Transverse colon (tissue), 4 donors: Measurements from ENCODE around the gene ZBTB12. TPM values are rescaled to one million over a fixed set of nuclear protein-coding genes. Genes with fewer than 3 reads are reported as not detected.
"Not testable (repeated sequence)": the region's sequence is repeated elsewhere in the genome, so short reads cannot be mapped to it uniquely, and the experiment has no call there.

ENCODE experiments used
- DNase-seq: peaks from one replicate; pipeline ENCODE4 v3.0.0-alpha.2; 2019
- H3K27ac ChIP-seq, 4 donors: fragments of 200-600 bp; sonication (generic); 2 replicates each; pipeline ENCODE4 v1.5.1; 2016 to 2018; ENCODE audit warnings: inconsistent platforms in 4 of 4
- H3K27me3 ChIP-seq: fragments of 200-600 bp; sonication (generic); 2 replicates; pipeline ENCODE4 v1.5.1; 2017; ENCODE audit warnings: inconsistent platforms
- H3K36me3 ChIP-seq, 4 donors: fragments of 200-600 bp; sonication (generic); 2 replicates each; pipeline ENCODE4 v1.5.1; 2017 to 2019; ENCODE audit warnings: inconsistent platforms in 4 of 4
- H3K4me1 ChIP-seq, 4 donors: fragments of 200-600 bp; sonication (generic); 2 replicates each; pipeline ENCODE4 v1.5.1; 2017 to 2020; ENCODE audit warnings: inconsistent platforms in 4 of 4
- H3K4me3 ChIP-seq, 4 donors: fragments of 200-600 bp; sonication (generic); 1 replicate in 1 of 4; 2 replicates in 3 of 4; pipeline versions ENCODE4 v1.5.1 to v1.6.1; 2017 to 2019; ENCODE audit warnings: inconsistent platforms in 4 of 4
- H3K9me3 ChIP-seq, 2 donors: fragments of 200-600 bp; sonication (generic); 2 replicates each; pipeline ENCODE4 v1.5.1; 2017 to 2019; ENCODE audit warnings: inconsistent platforms in 2 of 2
- EP300 ChIP-seq: sonication (generic); formaldehyde crosslinking; IDR thresholded peaks from one replicate; pipeline ENCODE4 v1.6.1; 2017; ENCODE audit warnings: antibody characterized with exemption, low read depth
- POLR2A ChIP-seq: fragments of 450-650 bp; IDR thresholded peaks from one replicate; pipeline ENCODE4 v1.6.1; 2016; ENCODE audit warnings: antibody characterized with exemption, mild to moderate bottlenecking, moderate library complexity
- POLR2AphosphoS5 ChIP-seq, 3 donors: sonication (generic); formaldehyde crosslinking; IDR thresholded peaks; one replicate each; pipeline ENCODE4 v1.6.1; 2016; ENCODE audit warnings: antibody characterized with exemption in 3 of 3
- WGBS, 2 donors: methylation state at CpG; one replicate each; pipeline ENCODE4 v1.1.5; 2018; ENCODE audit warnings: low coverage in 1 of 2; 5-methylcytosine and 5-hydroxymethylcytosine counted together
- in situ Hi-C, 4 donors: fragments of 200-750 bp; cut with MboI; loops; one replicate each; pipeline versions ENCODE4 v1.15.0 to v1.15.1; 2017; ENCODE audit warnings: low sequenced_read_pairs in 3 of 4, low pct_ligation_motif_present in 1 of 4, low pct_unique_long_range_greater_than_20kb in 1 of 4
- intact Hi-C: fragments of 100-400 bp; cut with DNase I; formaldehyde crosslinking; loops from one replicate; pipeline ENCODE4 v1.15.1; 2023; ENCODE audit warnings: low total_unique reads
- total RNA-seq, 4 donors: library from RNA; depleted of rRNA; stranded (reverse); fragments of >200 nt; gene quantifications; one replicate each; pipeline ENCODE4 v1.1.0, GENCODE V29; 2016
- TF ChIP-seq, protein P1 (sequence below), 5 experiments: fragments of 200-600 bp in 3 of 5; fragments of 450-650 bp in 2 of 5; sonication (generic) in 3 of 5; IDR thresholded peaks; 1 replicate in 2 of 5; 2 replicates in 3 of 5; pipeline ENCODE4 v1.5.1; 2016 to 2017; ENCODE audit warnings: antibody characterized with exemption in 5 of 5, inconsistent platforms in 3 of 5, mild to moderate bottlenecking in 2 of 5, moderate library complexity in 1 of 5

ZBTB12 gene
- total RNA-seq, 4 donors from 2014 or later = 0.14 to 1.3 (median 0.77) TPM

- in situ Hi-C loops = loop anchor here in 1 of 4 donors (10.0 kb wide), 1 partner anchor 48 kb away; the partner anchor contains the start of genes NELFE and SKIC2
- peaks cover 0 to 17% (median 9%) of the 10 kb centered on the region in 4 donors for H3K4me1 ChIP-seq
- H3K9me3 ChIP-seq = no peaks in the 10 kb centered on the region
- TF ChIP-seq EP300 = no peak
- TF ChIP-seq POLR2AphosphoS5 (IDR thresholded peaks at IDR 0.05) = no peak
- no peak for TF ChIP-seq POLR2A
- TF ChIP-seq, protein P1, sequence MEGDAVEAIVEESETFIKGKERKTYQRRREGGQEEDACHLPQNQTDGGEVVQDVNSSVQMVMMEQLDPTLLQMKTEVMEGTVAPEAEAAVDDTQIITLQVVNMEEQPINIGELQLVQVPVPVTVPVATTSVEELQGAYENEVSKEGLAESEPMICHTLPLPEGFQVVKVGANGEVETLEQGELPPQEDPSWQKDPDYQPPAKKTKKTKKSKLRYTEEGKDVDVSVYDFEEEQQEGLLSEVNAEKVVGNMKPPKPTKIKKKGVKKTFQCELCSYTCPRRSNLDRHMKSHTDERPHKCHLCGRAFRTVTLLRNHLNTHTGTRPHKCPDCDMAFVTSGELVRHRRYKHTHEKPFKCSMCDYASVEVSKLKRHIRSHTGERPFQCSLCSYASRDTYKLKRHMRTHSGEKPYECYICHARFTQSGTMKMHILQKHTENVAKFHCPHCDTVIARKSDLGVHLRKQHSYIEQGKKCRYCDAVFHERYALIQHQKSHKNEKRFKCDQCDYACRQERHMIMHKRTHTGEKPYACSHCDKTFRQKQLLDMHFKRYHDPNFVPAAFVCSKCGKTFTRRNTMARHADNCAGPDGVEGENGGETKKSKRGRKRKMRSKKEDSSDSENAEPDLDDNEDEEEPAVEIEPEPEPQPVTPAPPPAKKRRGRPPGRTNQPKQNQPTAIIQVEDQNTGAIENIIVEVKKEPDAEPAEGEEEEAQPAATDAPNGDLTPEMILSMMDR (IDR thresholded peaks at IDR 0.05) = no peak
- no peaks in the 10 kb centered on the region for H3K36me3 ChIP-seq
- intact Hi-C loops = no loop called here
- DNase-seq = no peak
- 58 to 61% methylated on average over 5 to 7 of the region's 7 CpGs for WGBS, 2 donors
- no peaks in the 10 kb centered on the region for H3K27me3 ChIP-seq
- H3K27ac ChIP-seq = no peak overlapping the region
- no peak overlapping the region for H3K4me3 ChIP-seq
These were observed 5.4 kb upstream of the ZBTB12 start for GRCh38 chr6:31907158-31907813.

- in situ Hi-C loops = loop anchor here in 1 of 4 donors (10.0 kb wide), 1 partner anchor 48 kb away; the partner anchor contains the start of genes NELFE and SKIC2
- DNase-seq, H3K27me3 ChIP-seq, H3K9me3 ChIP-seq, H3K27ac ChIP-seq, H3K36me3 ChIP-seq, H3K4me3 ChIP-seq, intact Hi-C loops: not testable (repeated sequence)
- H3K4me1 ChIP-seq = peaks cover 0 to 17% (median 9%) of the 10 kb centered on the region in 4 donors
- 78% methylated on average over 8 of the region's 8 CpGs for WGBS, 2 donors
These were observed 4.8 kb upstream of the ZBTB12 start for GRCh38 chr6:31906727-31907126.

DNA sequence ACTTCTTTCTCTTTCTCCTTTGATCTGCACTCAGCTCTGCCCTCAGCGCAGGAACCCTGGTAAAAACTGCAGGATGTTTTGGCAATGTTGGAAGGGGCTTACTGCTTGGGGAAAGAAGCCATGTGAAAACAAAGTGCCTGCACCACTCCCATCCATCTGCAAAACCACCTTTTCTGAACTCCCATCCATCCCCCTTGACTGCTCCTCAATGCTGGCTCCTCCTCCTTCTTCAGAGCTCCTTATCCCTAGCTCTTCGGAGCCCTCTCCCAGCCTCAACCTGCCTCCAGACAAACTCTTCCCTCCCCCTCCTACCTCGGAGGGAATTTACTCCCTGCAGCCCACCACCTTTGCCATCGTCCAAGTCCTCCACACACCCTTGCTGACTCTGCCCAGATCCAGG is 4.2 kb upstream of the ZBTB12 start:
- in situ Hi-C loops (loop anchor here in 1 of 4 donors (10.0 kb wide), 1 partner anchor 49 kb away; the partner anchor contains the start of genes NELFE and SKIC2), intact Hi-C loops (no loop called here)
- TF ChIP-seq POLR2A = no peak
- TF ChIP-seq, protein P1 (IDR thresholded peaks at IDR 0.05) = no peak
- TF ChIP-seq POLR2AphosphoS5 (IDR thresholded peaks at IDR 0.05) = no peak
- TF ChIP-seq EP300 = no peak
- Histone ChIP-seq H3K36me3 (no peaks in the 10 kb centered on the region), H3K4me3 (no peak overlapping the region), H3K9me3 (no peaks in the 10 kb centered on the region), H3K4me1 (peaks cover 0 to 17% (median 13%) of the 10 kb centered on the region in 4 donors), H3K27me3 (no peaks in the 10 kb centered on the region), H3K27ac (no peak overlapping the region)
- WGBS, 2 donors = 44 to 56% methylated on average over 3 to 4 of the region's 4 CpGs
- DNase-seq = no peak

GRCh38 chr6:31905041-31905440 is 3.2 kb upstream of the ZBTB12 start:
- Histone ChIP-seq H3K27me3 (no peaks in the 10 kb centered on the region), H3K4me3 (no peak overlapping the region), H3K4me1 (peaks cover 0 to 21% (median 16%) of the 10 kb centered on the region in 4 donors), H3K27ac (no peak overlapping the region), H3K36me3 (no peaks in the 10 kb centered on the region), H3K9me3 (no peaks in the 10 kb centered on the region)
- intact Hi-C loops = no loop called here
- 88% methylated on average over 1 of the region's 1 CpG; no CpG with 5 or more reads in 1 of the 2 donors for WGBS, 2 donors
- in situ Hi-C loops = loop anchor here in 1 of 4 donors (10.0 kb wide), 1 partner anchor 50 kb away; the partner anchor contains the start of genes NELFE and SKIC2
- no peak for TF ChIP-seq POLR2AphosphoS5 (IDR thresholded peaks at IDR 0.05)
- no peak for DNase-seq

DNA sequence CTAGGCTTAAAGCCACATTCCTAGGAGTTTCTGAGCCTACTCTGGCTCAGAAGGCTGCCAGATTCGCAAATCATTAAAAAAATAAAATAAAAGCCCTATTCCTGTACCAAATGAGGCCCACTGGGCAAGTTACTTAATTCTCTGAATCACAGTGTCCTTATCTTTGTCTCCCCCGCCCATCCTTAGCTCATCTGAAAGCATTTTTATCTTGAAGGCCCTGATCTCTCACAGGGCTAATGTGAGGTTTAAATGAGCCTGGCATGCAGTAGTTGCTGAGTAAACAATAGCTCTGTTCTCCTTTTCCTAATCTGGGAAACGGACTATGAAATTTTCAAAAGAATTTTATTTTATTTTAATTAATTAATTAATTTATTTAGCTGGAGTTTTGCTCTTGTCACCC is 2.1 kb upstream of the ZBTB12 start:
- in situ Hi-C loops (loop anchor here in 1 of 4 donors (10.0 kb wide), 1 partner anchor 51 kb away; the partner anchor contains the start of genes NELFE and SKIC2), intact Hi-C loops (loop anchor here (5.0 kb wide), 1 partner anchor 48 kb away; no protein-coding TSS in a partner anchor)
- TF ChIP-seq, protein P1 (IDR thresholded peaks at IDR 0.05) = no peak
- TF ChIP-seq POLR2AphosphoS5 (IDR thresholded peaks at IDR 0.05) (no peak), POLR2A (no peak), EP300 (no peak)
- Histone ChIP-seq H3K27ac (peak overlapping the region in 3 of 4 donors; percentile 87 to 92 (median 87)), H3K4me3 (no peak overlapping the region), H3K9me3 (no peaks in the 10 kb centered on the region), H3K27me3 (no peaks in the 10 kb centered on the region), H3K4me1 (peaks cover 2 to 32% (median 17%) of the 10 kb centered on the region in 4 donors), H3K36me3 (no peaks in the 10 kb centered on the region)
- no peak for DNase-seq
- WGBS, 2 donors = 84 to 90% methylated on average over 3 of the region's 3 CpGs
